NCI-H748 (cell line): Measurements from ENCODE around the gene GNG2.

ENCODE experiments used
- DNase-seq: peaks from one replicate; lab custom pipeline; 2025; ENCODE audit not compliant: unreplicated experiment; lab: John Stamatoyannopoulos, UW

Gene GNG2

DNA sequence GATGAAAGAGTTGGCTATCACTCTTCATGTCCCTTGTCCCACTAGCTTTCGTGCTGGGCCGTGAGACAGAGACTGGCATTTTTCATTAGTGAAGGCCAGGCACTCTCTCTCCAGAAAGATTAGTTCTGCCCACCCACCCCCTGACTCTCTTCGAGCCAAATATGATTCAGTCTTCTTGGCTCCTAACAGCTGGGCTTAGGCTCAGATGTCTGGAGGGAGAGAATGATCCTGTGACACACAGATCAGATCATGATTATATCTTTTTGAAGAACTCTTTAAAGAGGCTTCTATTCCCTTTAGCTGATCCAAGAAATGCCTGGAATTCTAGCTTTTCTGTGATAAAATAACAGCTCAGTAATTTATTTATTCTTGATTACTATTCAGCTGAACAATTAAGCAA, 5.2 kb upstream of the GNG2 start:
- no peak for DNase-seq

- DNase-seq: no peak
Measured at GRCh38 chr14:51856792-51857296, 3.6 kb upstream of the GNG2 start.

DNA sequence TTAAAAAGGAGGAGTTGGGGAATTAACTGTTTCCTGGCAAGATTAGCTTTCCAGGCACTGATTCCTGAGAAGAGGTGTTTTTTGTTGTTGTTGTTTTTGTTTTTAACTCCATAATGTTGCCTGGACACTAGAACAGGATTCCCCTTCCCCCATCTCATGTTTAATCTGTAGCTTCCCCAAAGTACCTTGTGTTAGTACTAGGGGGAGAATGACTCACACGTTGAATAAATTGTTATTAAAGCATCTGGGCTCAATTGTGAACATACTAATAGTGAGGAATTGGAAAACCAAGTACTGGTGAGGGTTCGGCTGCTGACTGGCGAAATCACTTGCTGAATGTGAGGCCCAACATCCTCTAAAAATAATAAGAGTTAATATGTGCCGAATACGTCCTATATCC, 1.3 kb upstream of the GNG2 start:
- DNase-seq: no peak

- DNase-seq: peak; percentile 43
Measured at GRCh38 chr14:51860825-51861499, 550 bp downstream of the GNG2 start.

GRCh38 chr14:51862176-51862796, 1.9 kb downstream of the GNG2 start:
- DNase-seq: peak; percentile 49

GRCh38 chr14:51862860-51863259, 2.4 kb downstream of the GNG2 start:
- DNase-seq: peak; percentile 30

- DNase-seq: peak; percentile 16
Measured at GRCh38 chr14:51865953-51866747, 5.7 kb downstream of the GNG2 start.

GRCh38 chr14:51867741-51868140, 7.3 kb downstream of the GNG2 start:
- no peak for DNase-seq

DNA sequence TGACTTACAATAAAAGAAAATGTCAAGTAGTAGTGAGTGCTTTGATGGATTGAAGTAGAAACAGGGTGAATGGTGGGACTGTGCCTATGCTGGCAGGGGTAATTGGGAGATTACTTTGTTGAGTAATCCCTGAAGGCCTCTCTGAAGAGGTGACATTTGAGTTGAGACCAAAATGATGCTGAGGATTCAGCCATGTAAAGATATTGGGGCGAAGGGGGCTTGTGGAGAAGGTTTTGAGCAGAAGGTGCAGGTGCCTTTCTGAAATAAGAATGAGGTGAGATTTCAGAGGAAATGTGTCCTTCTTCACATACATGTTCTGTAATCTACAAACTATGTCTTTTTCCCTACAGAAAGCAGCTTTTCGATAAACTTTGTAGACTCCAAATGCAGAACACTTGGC, 8.0 kb downstream of the GNG2 start:
- no peak for DNase-seq

GRCh38 chr14:51869411-51870100, 9.1 kb downstream of the GNG2 start:
- DNase-seq: no peak

GRCh38 chr14:51870606-51871005, 10.2 kb downstream of the GNG2 start:
- no peak for DNase-seq

DNA sequence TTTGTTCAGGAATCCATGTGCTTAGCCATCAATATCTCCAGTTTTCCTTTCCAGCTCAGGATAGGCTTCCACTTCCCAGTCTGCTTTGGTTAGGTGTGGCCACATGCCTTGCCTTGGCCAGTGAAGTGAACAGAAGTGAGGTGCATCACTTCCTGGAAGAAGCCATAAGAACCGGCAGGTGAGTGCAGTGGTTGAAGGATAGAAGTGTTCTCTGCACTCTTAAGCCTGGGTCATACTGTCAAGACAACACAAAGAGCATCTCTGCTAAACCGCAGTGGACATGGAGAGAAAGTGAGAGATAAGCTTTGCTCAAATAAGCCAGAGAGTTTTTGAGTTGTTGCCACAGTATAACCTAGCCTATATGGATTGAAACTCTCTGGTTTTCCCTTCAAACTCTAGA, 11.4 kb downstream of the GNG2 start:
- peak; percentile 44 for DNase-seq

DNA sequence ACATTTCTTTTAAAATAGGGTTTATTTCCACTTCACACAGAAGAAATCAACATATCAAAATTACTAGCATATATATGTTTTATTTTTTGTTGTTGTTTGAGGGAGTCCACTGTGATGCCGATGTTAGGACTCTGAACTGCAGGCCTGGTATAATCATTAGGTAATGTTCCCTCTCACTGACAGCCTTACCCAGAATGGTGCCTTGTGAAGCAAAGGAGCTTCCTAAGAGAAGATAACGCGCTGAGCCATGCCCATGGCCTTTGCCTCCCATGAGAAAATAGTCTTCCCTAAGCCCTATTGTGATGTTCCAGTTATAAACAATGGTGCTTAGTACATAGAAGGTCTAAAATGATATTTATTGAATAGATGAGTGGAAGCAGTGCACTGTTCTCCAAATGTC, 12.0 kb downstream of the GNG2 start:
- DNase-seq: peak; percentile 84

- DNase-seq: peak; percentile 98
Measured at GRCh38 chr14:51873221-51873893, 12.9 kb downstream of the GNG2 start.

GRCh38 chr14:51877810-51878209, 17.4 kb downstream of the GNG2 start:
- DNase-seq: no peak

DNA sequence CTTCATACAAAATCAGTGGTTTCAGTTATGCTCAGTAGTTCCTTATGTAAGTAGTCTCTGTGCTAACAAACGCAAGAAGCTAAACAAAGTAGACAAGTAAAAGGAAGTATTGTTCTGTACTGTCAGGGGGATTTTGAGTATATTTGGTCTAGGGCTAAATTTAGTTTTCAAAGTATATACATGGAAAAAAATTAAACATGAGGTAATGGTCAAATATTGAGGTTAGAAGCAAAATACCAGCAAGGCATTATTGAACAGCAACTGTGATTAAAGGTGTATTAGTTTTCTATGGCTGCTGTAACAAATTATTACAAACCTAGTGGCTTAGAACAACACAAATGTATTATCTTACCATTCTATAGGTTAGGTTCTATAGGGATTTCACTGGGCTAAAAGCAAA, 18.8 kb downstream of the GNG2 start:
- DNase-seq: no peak

- DNase-seq: no peak
Measured at GRCh38 chr14:51880835-51881580, 20.6 kb downstream of the GNG2 start.

DNA sequence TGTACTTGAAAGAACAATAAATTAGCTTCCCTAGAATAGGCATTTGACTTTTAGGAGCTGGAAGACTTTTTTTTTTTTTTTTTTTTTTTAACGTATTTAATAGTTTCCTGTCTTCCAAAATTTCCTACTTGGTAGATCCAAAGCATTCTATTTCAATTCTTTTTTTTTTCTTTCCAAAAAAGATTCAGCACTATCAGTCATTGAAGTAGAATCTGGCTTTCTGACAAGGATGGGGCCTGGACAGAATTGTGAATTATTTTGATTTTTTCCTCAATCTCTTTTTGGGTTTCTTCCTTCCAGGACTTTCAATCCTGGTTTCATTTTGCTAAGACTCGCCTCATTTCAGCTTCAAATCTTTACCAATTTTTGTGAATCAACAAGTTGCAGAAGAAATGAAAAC, 21.2 kb downstream of the GNG2 start:
- DNase-seq: no peak

- DNase-seq: no peak
Measured at GRCh38 chr14:51883232-51883631, 22.8 kb downstream of the GNG2 start.
